GM12878 (cell line): ENCODE results near the gene WWOX. TPM values are rescaled to one million over a fixed set of nuclear protein-coding genes. Genes with fewer than 3 reads are reported as not detected.

Experiments
- ATAC-seq: fragments of 200-7000 bp; cut with Tn5 transposase; 3 replicates; pipeline ENCODE4 v1.9.1; 2020; ENCODE audit warnings: mild to moderate bottlenecking, moderate library complexity
- BruUV-seq: library from RNA; stranded (reverse); fragments of 400-500 nt; replicated peaks from 2 replicates; lab custom pipeline; 2021; lab: Mats Ljungman, UMichigan
- CTCF ChIA-PET: fragments of 300-600 bp; sonication (Branson Sonifier 250); formaldehyde crosslinking; extraction: SDS; loops from one replicate; lab custom pipeline; 2021; ENCODE audit warnings: inconsistent platforms; lab: Yijun Ruan, JAX
- POLR2A ChIA-PET: fragments of 350-600 bp; formaldehyde crosslinking; extraction: SDS; loops from one replicate; lab custom pipeline; 2021; ENCODE audit warnings: inconsistent platforms; lab: Charles Lee
- RAD21 ChIA-PET: fragments of 300-600 bp; sonication (Branson Sonifier 250); formaldehyde crosslinking; loops from one replicate; lab custom pipeline; 2023; ENCODE audit warnings: antibody characterized with exemption; ENCODE audit not compliant: unreplicated experiment; lab: Charles Lee
- SMC1A ChIA-PET: fragments of 300-600 bp; sonication (Branson Sonifier 250); formaldehyde crosslinking; loops from one replicate; lab custom pipeline; 2023; ENCODE audit not compliant: unreplicated experiment, uncharacterized antibody; lab: Charles Lee
- DNase-seq: peaks from one replicate; pipeline ENCODE4 v3.0.0-alpha.2; 2011; ENCODE audit warnings: low read depth, low spot score
- FAIRE-seq: peaks from 3 replicates; lab custom pipeline; 2011; peaks lifted over from hg19 to GRCh38; lab: Jason Lieb, UNC
- H2AFZ ChIP-seq: 2 replicates; pipeline ENCODE4 v1.6.0; 2011; ENCODE audit warnings: low read depth, low read length, control low read depth; ENCODE audit not compliant: control insufficient read depth
- H3K27ac ChIP-seq: 2 replicates; pipeline ENCODE4 v1.5.1; 2011; ENCODE audit warnings: control low read depth; ENCODE audit not compliant: control insufficient read depth, insufficient read depth
- H3K27me3 ChIP-seq, 2 experiments: replicated peaks in 1 of 2; 2 replicates each; pipeline versions ENCODE4 v1.6.0 to v1.6.1; 2011; ENCODE audit warnings: low read length in 1 of 2; ENCODE audit not compliant: control insufficient read depth in 2 of 2, insufficient read depth in 2 of 2
- H3K36me3 ChIP-seq, 2 experiments: 2 replicates each; pipeline ENCODE4 v1.5.1; 2011; ENCODE audit warnings: low read length in 1 of 2; ENCODE audit not compliant: control insufficient read depth in 2 of 2, insufficient read depth in 2 of 2
- H3K4me1 ChIP-seq: 2 replicates; pipeline ENCODE4 v1.6.1; 2011; ENCODE audit warnings: mild to moderate bottlenecking, low read length, moderate library complexity, mixed read lengths; ENCODE audit not compliant: control insufficient read depth, insufficient read depth
- H3K4me2 ChIP-seq: 2 replicates; pipeline ENCODE4 v1.6.0; 2011; ENCODE audit warnings: control low read depth; ENCODE audit not compliant: control insufficient read depth, insufficient read depth
- H3K4me3 ChIP-seq: fragments of 200-600 bp; sonication (generic); 2 replicates; pipeline ENCODE4 v1.5.1; 2016
- H3K79me2 ChIP-seq: 2 replicates; pipeline ENCODE4 v1.6.0; 2011; ENCODE audit warnings: low read length; ENCODE audit not compliant: control insufficient read depth, insufficient read depth
- H3K9ac ChIP-seq: 2 replicates; pipeline ENCODE4 v1.8.0; 2011; ENCODE audit warnings: low read length, control low read depth, mixed read lengths; ENCODE audit not compliant: control insufficient read depth, insufficient read depth
- H3K9me3 ChIP-seq: replicated peaks from 3 replicates; pipeline ENCODE4 v1.5.1; 2011; ENCODE audit warnings: mild to moderate bottlenecking, low read length; ENCODE audit not compliant: control insufficient read depth, insufficient read depth
- H4K20me1 ChIP-seq: 2 replicates; pipeline ENCODE4 v1.6.0; 2011; ENCODE audit not compliant: control insufficient read depth, insufficient read depth
- EP300 ChIP-seq, 2 experiments: fragments of 150-350 bp in 1 of 2; IDR thresholded peaks; 2 replicates each; pipeline ENCODE4 v1.6.1; 2011 to 2012; ENCODE audit warnings: low read depth in 2 of 2, low read length in 2 of 2, borderline replicate concordance in 1 of 2, improper control_type of control experiment in 1 of 2, inconsistent platforms in 1 of 2; ENCODE audit not compliant: control insufficient read depth in 1 of 2
- IRF5 ChIP-seq: fragments of 450-650 bp; IDR thresholded peaks from 2 replicates; pipeline ENCODE4 v1.6.1; 2017; ENCODE audit warnings: borderline replicate concordance
- WGBS: methylation state at CpG from one replicate; pipeline ENCODE4 v1.1.6; 2016; ENCODE audit warnings: low lambda C conversion rate; ENCODE audit not compliant: insufficient replicate concordance, insufficient coverage; ENCODE audit errors: missing lambda C conversion rate; 5-methylcytosine and 5-hydroxymethylcytosine counted together
- in situ Hi-C: fragments of 300-500 bp; cut with MboI; formaldehyde crosslinking; loops from 9 replicates; pipeline ENCODE4 v1.14.3; 2018; ENCODE audit warnings: mixed read lengths
- intact Hi-C: fragments of 100-400 bp; cut with micrococcal nuclease; formaldehyde crosslinking; loops from one replicate; pipeline ENCODE4 v1.14.2; 2022; ENCODE audit not compliant: unreplicated experiment
- polyA plus RNA-seq, 11 experiments: library from polyadenylated mRNA; depleted of rRNA in 4 of 11; unstranded in 6 of 11; stranded (reverse) in 5 of 11; fragments of >200 nt; fragmentation: Nextera tagmentation in 4 of 11; fragmentation: Illumina TruSeq in 1 of 11; extraction: Ambion mirVana in 4 of 11; extraction: Trizol in 1 of 11; gene quantifications; 1 replicate in 1 of 11; 2 replicates in 10 of 11; pipeline versions ENCODE4 v1.2.1 to v1.2.3, GENCODE V29; 2011 to 2016; ENCODE audit warnings: inconsistent platforms in 2 of 11, missing spikeins in 2 of 11, low read depth in 1 of 11
- total RNA-seq, 4 experiments: library from RNA; depleted of rRNA in 3 of 4; stranded (reverse); fragments of >200 nt in 3 of 4; fragmentation: Illumina TruSeq in 1 of 4; extraction: Trizol in 1 of 4; gene quantifications; 2 replicates each; pipeline versions ENCODE4 v1.2.1 to v1.2.3, GENCODE V29; 2013 to 2021

Gene WWOX
- total and polyA plus RNA-seq, 10 of the 15 experiments (the other 5 are each of a cell fraction or from before 2014, with no cell fraction given): 2.8 to 24.4 (median 17.8) TPM

- BruUV-seq: no TSS peak
- no peak overlapping the region for H2AFZ ChIP-seq
- H3K4me2 ChIP-seq: no peak overlapping the region
- no peaks in the 10 kb centered on the region for H3K79me2 ChIP-seq
- WGBS: 55% methylated on average over 6 of the region's 6 CpGs
- intact Hi-C loops (loop anchor here (10.0 kb wide), 1 partner anchor 540 kb away; no protein-coding TSS in a partner anchor), in situ Hi-C loops (loop anchor here (5.0 to 10.0 kb wide), 2 partner anchors 267 to 1100 kb away; partner anchors contain the start of gene MAF)
- H3K4me1 ChIP-seq: peaks cover 3% of the 10 kb centered on the region
- DNase-seq: no peak
- ATAC-seq: no peak
- no peak for FAIRE-seq
- H3K9me3 ChIP-seq: no peaks in the 10 kb centered on the region
- H3K27me3 ChIP-seq: no peaks in the 10 kb centered on the region
- SMC1A ChIA-PET: interaction anchor here (1.7 kb wide), 1 partner anchor 266 kb away, joined by 11 read pairs; no protein-coding TSS in a partner anchor
- POLR2A ChIA-PET: no interaction called here
- no peak overlapping the region for H3K9ac ChIP-seq
- no peak for TF ChIP-seq EP300 (IDR thresholded peaks at IDR 0.05; ENCODE audit: borderline replicate concordance in 1 of 2, control insufficient read depth in 1 of 2, low read depth in 2 of 2, low read length in 2 of 2)
- TF ChIP-seq IRF5: no peak
- TF ChIP-seq, all 136 proteins: peak for 0
- ChIA-PET CTCF (interaction anchor here (4.7 kb wide), 1 partner anchor 265 kb away, joined by 36 read pairs; no protein-coding TSS in a partner anchor), RAD21 (interaction anchor here (1.7 kb wide), 1 partner anchor 266 kb away, joined by 8 read pairs; no protein-coding TSS in a partner anchor)
- no peak overlapping the region for H3K4me3 ChIP-seq
- H3K36me3 ChIP-seq: no peaks in the 10 kb centered on the region
- no peak overlapping the region for H3K27ac ChIP-seq
- no peaks in the 10 kb centered on the region for H4K20me1 ChIP-seq
Observed at GRCh38 chr16:78505036-78505435, 405.6 kb downstream of the WWOX start.
